CD4-positive, alpha-beta T cell treated with Interferon gamma for 1 hour (primary cell): ENCODE data around the gene CFAP43.

Source experiments
- DNase-seq: peaks from one replicate; pipeline ENCODE4 v3.0.0-alpha.2; 2020

The CFAP43 gene

GRCh38 chr10:104085801-104086400 lies 146.3 kb downstream of the CFAP43 start, which contains the start of gene COL17A1:
Gene COL17A1 (minus strand): TSS chr10:104085880. CDS start chr10:104080673, 5,207 bp downstream.
- no peak for DNase-seq

- no peak for DNase-seq
These were observed 147.6 kb downstream of the CFAP43 start for GRCh38 chr10:104084482-104085142.

- no peak for DNase-seq
These were observed 150.2 kb downstream of the CFAP43 start for GRCh38 chr10:104081998-104082397.

GRCh38 chr10:104080762-104081161 lies 151.4 kb downstream of the CFAP43 start:
- peak; percentile 8 for DNase-seq
